Muscle layer of colon (tissue), 2 donors: ENCODE data around the gene SLC1A6.
"Not testable (repeated sequence)": the region's sequence is repeated elsewhere in the genome, so short reads cannot be mapped to it uniquely, and the experiment has no call there.

ENCODE experiments used
- H3K27ac ChIP-seq: one replicate; pipeline ENCODE4 v1.7.0; 2013; ENCODE audit warnings: low read depth, mild to moderate bottlenecking, low read length, moderate library complexity
- H3K27me3 ChIP-seq, 2 donors: one replicate each; pipeline ENCODE4 v1.7.0; 2013; ENCODE audit warnings: low read length in 2 of 2, mild to moderate bottlenecking in 2 of 2; ENCODE audit not compliant: insufficient read depth in 2 of 2, control insufficient read depth in 1 of 2
- H3K36me3 ChIP-seq: one replicate; pipeline ENCODE4 v1.7.0; 2013; ENCODE audit warnings: mild to moderate bottlenecking, low read length; ENCODE audit not compliant: insufficient read depth
- H3K4me1 ChIP-seq: one replicate; pipeline ENCODE4 v1.7.0; 2013; ENCODE audit warnings: mild to moderate bottlenecking, low read length; ENCODE audit not compliant: insufficient read depth
- H3K4me3 ChIP-seq, 2 donors: one replicate each; pipeline ENCODE4 v1.7.0; 2013; ENCODE audit warnings: low read length in 2 of 2, low read depth in 1 of 2, mild to moderate bottlenecking in 1 of 2, moderate library complexity in 1 of 2
- H3K9ac ChIP-seq: one replicate; pipeline ENCODE4 v1.7.0; 2013; ENCODE audit warnings: low read length
- H3K9me3 ChIP-seq: one replicate; pipeline ENCODE4 v1.7.0; 2013; ENCODE audit warnings: mild to moderate bottlenecking, low read length
- donor health status: abdominal sarcoma.
- donor health status: Adenocarcinoma of cecum.

SLC1A6 gene

GRCh38 chr19:14979476-14980255, at the start of gene SLC1A6:
TSS of gene SLC1A6 (minus strand) at chr19:14979864. CDS start at chr19:14972910, 6,954 bp downstream.
- H3K9me3 ChIP-seq = no peaks in the 10 kb centered on the region
- H3K27me3 ChIP-seq = peaks cover 12 to 27% of the 10 kb centered on the region in 2 donors
- no peak within 1 kb of the TSS for H3K9ac ChIP-seq
- H3K27ac ChIP-seq = no peak within 1 kb of the TSS
- no peaks in the 10 kb centered on the region for H3K36me3 ChIP-seq
- no peak within 1 kb of the TSS for H3K4me3 ChIP-seq
- no peaks in the 10 kb centered on the region for H3K4me1 ChIP-seq

DNA sequence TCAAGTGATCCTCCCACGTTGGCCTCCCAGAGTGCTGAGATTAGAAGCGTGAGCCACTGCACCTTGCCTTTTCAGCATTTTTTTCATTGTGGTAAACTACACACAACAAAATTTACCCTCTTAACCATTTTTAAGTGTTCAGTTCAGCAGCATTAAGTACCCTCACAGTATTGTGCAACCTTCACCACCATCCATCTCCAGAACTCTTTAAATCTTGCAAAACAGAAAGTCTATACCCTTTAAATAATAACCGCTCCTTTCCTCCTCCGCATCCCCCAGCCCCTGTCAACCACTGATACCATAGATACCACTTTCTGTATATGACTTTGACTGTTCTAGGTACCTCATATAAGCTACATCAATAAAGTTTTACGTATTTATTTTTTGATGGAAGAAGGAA, 48.8 kb upstream of the SLC1A6 start:
- H3K4me1 ChIP-seq = no peaks in the 10 kb centered on the region
- H3K4me3 ChIP-seq = no peak overlapping the region
- no peak overlapping the region for H3K9ac ChIP-seq
- no peaks in the 10 kb centered on the region for H3K9me3 ChIP-seq
- no peak overlapping the region for H3K27ac ChIP-seq
- H3K36me3 ChIP-seq = no peaks in the 10 kb centered on the region
- H3K27me3 ChIP-seq = no peaks in the 10 kb centered on the region

- Histone ChIP-seq H3K4me1 (no peaks in the 10 kb centered on the region), H3K9me3 (no peaks in the 10 kb centered on the region), H3K27ac (no peak overlapping the region), H3K36me3 (no peaks in the 10 kb centered on the region), H3K9ac (no peak overlapping the region), H3K4me3 (no peak overlapping the region), H3K27me3 (peaks cover 0 to 10% of the 10 kb centered on the region in 2 donors)
Observed at GRCh38 chr19:15025217-15025616, 45.6 kb upstream of the SLC1A6 start.

- H3K9me3 ChIP-seq = no peaks in the 10 kb centered on the region
- H3K4me3 ChIP-seq = no peak overlapping the region
- no peaks in the 10 kb centered on the region for H3K36me3 ChIP-seq
- no peak overlapping the region for H3K9ac ChIP-seq
- H3K27ac ChIP-seq = no peak overlapping the region
- H3K4me1 ChIP-seq = no peaks in the 10 kb centered on the region
- peaks cover 0 to 10% of the 10 kb centered on the region in 2 donors for H3K27me3 ChIP-seq
Observed at GRCh38 chr19:15022752-15023151, 43.1 kb upstream of the SLC1A6 start.

- Histone ChIP-seq H3K27me3 (peaks cover 0 to 10% of the 10 kb centered on the region in 2 donors), H3K36me3 (no peaks in the 10 kb centered on the region), H3K9ac (no peak overlapping the region), H3K27ac (no peak overlapping the region), H3K4me1 (no peaks in the 10 kb centered on the region), H3K4me3 (no peak overlapping the region), H3K9me3 (no peaks in the 10 kb centered on the region)
Observed at GRCh38 chr19:15021286-15022007, 41.8 kb upstream of the SLC1A6 start.

GRCh38 chr19:15018836-15019235, 39.2 kb upstream of the SLC1A6 start:
- H3K9me3 ChIP-seq, H3K4me1 ChIP-seq, H3K27ac ChIP-seq, H3K36me3 ChIP-seq, H3K9ac ChIP-seq, H3K4me3 ChIP-seq: not testable (repeated sequence)
- peaks cover 0 to 14% of the 10 kb centered on the region in 2 donors for H3K27me3 ChIP-seq

DNA sequence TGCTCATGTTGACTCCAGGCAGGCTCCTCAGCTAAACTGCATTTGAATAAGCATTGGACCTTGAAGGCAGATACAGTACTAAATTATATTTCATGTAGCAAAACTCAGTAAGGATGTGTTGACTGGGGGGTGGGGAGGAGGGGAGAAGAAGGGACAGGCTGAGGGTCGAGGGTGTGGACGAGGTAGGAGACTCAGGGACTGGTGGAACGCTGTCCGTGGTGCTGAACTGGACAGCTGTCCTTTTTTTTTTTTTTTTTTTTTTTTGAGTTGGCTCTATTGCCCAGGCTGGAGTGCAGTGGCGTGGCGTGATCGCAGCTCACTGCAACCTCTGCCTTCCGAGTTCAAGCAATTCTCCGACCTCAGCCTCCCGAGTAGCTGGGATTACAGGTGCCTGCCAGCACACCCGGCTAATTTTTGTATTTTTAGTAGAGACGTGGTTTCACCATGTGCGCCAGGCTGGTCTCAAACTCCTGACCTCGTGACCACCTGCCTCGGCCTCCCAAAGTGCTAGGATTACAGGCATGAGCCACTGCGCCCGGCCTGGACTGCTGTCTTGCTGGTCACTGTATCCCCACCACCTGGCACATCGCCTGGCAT, 36.4 kb upstream of the SLC1A6 start:
- Histone ChIP-seq H3K9ac (no peak overlapping the region), H3K36me3 (no peaks in the 10 kb centered on the region), H3K9me3 (no peaks in the 10 kb centered on the region), H3K27ac (no peak overlapping the region), H3K4me1 (no peaks in the 10 kb centered on the region), H3K4me3 (no peak overlapping the region), H3K27me3 (peaks cover 0 to 6% of the 10 kb centered on the region in 2 donors)

- no peak overlapping the region for H3K4me3 ChIP-seq
- H3K9ac ChIP-seq = no peak overlapping the region
- no peaks in the 10 kb centered on the region for H3K9me3 ChIP-seq
- H3K36me3 ChIP-seq = no peaks in the 10 kb centered on the region
- no peaks in the 10 kb centered on the region for H3K4me1 ChIP-seq
- peaks cover 0 to 13% of the 10 kb centered on the region in 2 donors for H3K27me3 ChIP-seq
- no peak overlapping the region for H3K27ac ChIP-seq
Observed at GRCh38 chr19:15014579-15014978, 34.9 kb upstream of the SLC1A6 start.

DNA sequence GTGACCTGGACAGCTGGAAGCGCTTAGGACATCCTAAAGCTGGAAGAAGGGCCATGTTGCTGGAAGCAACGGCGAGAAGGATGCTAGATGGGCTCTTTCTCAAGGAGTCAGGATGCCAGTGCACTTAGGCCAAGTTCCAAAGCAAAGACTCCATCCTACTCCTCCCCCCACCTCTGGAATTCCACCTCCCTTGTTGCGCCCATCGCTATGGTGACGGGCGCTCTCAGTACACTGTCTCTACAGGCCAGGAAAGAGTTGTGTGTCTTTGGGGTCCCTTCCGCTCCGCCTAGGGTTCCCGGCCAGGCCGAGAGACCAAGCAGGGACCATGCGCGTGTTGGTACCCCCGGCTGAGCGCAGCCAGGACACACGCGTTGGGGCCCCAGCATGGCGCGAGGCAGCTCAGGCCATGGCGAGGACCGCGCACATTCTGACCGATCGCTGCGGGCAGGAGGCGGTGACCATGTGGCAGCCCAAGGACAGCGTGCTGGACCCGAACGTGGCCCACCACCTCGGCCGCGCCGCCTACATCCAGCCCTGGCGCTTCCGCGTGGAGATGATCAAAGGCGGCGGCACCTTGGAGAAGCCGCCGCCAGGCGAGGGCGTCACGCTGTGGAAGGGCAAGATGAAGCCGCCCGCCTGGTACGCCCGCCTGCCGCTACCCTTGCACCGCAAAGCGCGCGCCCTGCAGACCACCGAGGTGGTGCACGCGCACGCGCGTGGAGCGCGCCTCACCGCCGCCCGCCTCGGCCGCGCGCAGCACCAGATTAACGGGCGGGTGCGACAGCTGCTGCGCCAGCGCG, 31.0 kb upstream of the SLC1A6 start:
- Histone ChIP-seq H3K9ac (no peak overlapping the region), H3K27me3 (peaks cover 0 to 13% of the 10 kb centered on the region in 2 donors), H3K9me3 (no peaks in the 10 kb centered on the region), H3K4me3 (no peak overlapping the region), H3K4me1 (no peaks in the 10 kb centered on the region), H3K36me3 (no peaks in the 10 kb centered on the region), H3K27ac (no peak overlapping the region)

GRCh38 chr19:15008308-15008707, 28.6 kb upstream of the SLC1A6 start:
- no peaks in the 10 kb centered on the region for H3K4me1 ChIP-seq
- H3K27ac ChIP-seq = no peak overlapping the region
- H3K27me3 ChIP-seq = peaks cover 0 to 10% of the 10 kb centered on the region in 2 donors
- H3K9ac ChIP-seq = no peak overlapping the region
- H3K4me3 ChIP-seq = no peak overlapping the region
- H3K9me3 ChIP-seq = no peaks in the 10 kb centered on the region
- H3K36me3 ChIP-seq = no peaks in the 10 kb centered on the region

DNA sequence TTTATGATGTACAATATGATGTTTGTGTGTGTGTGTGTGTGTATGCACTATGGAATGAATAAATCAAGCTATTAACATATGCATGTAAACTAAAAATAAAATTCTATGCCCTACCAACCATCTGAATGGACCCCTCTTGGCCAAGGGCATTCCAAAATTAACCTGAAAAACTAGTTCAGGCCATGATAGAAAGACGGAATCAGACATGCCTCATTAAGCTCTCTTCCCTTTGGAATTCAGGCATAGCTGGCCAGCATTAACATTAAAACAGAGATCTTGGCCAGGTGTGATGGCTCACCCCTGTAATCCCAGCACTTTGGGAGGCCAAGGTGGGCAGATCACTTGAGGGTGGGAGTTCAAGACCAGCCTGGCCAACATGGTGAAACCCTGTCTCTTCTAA, 18.3 kb upstream of the SLC1A6 start:
- H3K4me3 ChIP-seq = no peak overlapping the region
- no peaks in the 10 kb centered on the region for H3K9me3 ChIP-seq
- no peaks in the 10 kb centered on the region for H3K27me3 ChIP-seq
- no peak overlapping the region for H3K27ac ChIP-seq
- no peak overlapping the region for H3K9ac ChIP-seq
- H3K4me1 ChIP-seq = no peaks in the 10 kb centered on the region
- no peaks in the 10 kb centered on the region for H3K36me3 ChIP-seq
